ENCODE measurements around the gene MYB.
"Not testable (repeated sequence)": the region's sequence is repeated elsewhere in the genome, so short reads cannot be mapped to it uniquely, and the experiment has no call there.

MYB gene

DNA sequence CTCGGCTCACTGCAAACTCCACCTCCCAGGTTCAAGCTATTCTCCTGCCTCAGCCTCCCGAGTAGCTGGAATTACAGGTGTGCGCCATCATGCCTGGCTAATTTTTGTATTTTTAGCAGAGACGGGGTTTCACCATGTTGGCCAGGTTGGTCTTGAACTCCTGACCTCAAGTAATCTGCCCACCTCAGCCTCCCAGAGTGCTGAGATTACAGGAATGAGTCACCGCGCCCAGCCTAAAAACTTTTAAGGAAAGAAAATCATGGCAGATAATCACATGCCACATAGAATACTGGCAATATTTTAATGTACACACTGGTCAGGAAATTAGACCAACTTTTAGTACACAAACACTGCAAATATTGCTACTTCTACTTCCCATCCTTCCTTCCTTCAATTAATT lies 16.7 kb upstream of the MYB start:
- not testable (repeated sequence) for DNase-seq (ENCODE audit: low spot score)

GRCh38 chr6:135165031-135165430 lies 16.1 kb upstream of the MYB start:
- no peak for DNase-seq (ENCODE audit: low spot score)

DNA sequence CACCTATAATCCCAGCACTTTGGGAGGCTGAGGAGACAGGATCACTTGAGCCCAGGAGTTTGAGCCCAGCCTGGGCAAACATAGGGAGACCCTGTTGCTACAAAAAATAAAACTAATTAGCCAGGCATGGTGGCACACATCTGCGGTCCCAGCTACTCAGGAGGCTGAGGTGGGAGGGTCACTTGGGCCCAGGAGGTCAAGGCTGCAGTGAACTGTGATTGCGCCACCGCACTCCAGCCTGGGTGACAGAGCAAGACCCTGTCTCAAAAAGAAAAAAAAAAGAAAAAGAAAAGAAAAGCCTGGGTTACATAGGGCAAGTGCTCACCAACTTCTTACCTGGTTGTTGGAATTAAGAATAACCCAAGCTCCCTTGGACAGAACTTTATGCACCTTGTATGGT lies 14.6 kb upstream of the MYB start:
- DNase-seq (ENCODE audit: low spot score): no peak

DNA sequence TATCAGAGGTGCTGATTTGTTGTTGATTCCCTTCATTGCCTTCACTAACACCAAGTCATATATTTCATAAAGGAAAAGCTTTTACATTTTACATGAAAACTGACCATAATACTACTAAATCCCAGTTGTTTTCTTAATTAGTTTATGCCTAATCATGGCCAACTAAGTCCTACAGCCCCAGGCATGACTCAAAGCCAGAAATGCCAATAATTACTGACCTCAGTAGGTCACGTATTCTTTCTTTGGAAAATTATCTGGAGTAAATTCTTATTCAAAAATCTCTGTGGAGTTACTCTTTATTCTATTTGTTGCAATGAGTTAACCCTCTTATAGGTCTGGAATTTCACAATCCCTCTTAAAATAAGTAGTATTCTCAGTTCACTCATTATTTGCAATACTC lies 13.5 kb upstream of the MYB start:
- no peak for DNase-seq (ENCODE audit: low spot score)

DNA sequence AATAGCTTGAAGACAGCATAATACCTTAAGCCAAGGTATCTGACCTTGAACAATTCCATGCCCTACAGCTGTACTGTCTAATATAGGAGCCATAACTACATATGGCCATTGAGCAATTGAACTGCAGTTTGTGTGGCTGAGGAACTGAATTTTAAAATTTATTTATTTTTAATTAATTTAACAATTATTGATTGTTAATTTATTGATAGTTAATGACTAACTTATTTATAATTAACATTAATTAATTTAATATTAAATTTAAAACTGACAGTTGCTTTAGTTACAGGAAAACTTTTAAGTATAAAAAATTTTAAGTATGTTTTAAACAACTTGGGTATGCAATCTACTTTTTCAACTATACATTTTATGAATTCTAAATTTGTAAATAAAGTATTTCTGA lies 12.3 kb upstream of the MYB start:
- DNase-seq (ENCODE audit: low spot score): no peak

GRCh38 chr6:135170238-135170637 lies 10.9 kb upstream of the MYB start:
- DNase-seq (ENCODE audit: low spot score): no peak

DNA sequence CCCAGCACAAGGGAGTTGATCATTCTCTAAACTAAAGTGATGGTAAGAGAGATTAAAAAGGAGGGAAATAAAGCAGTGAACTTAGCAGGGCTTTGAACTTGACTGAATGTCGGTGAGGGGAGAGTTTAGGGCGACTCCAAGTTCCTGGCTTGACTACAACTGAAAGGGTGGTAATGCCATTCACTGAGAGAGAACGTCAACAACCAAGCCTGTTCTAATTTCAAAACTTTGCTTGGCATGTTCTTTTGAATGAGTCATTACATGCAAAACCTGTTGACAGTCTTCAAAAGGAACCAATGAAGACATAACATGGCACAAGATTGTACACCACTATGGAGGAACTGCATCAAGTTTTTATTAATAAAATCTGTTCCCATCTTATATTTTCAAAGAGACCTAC lies 10.3 kb upstream of the MYB start:
- DNase-seq (ENCODE audit: low spot score): no peak

GRCh38 chr6:135173242-135173988 lies 7.7 kb upstream of the MYB start:
- DNase-seq (ENCODE audit: low spot score): no peak

- no peak for DNase-seq (ENCODE audit: low spot score)
Measured at GRCh38 chr6:135173989-135174484, 7.1 kb upstream of the MYB start.

- DNase-seq (ENCODE audit: low spot score): no peak
Measured at GRCh38 chr6:135176058-135176457, 5.0 kb upstream of the MYB start.

DNA sequence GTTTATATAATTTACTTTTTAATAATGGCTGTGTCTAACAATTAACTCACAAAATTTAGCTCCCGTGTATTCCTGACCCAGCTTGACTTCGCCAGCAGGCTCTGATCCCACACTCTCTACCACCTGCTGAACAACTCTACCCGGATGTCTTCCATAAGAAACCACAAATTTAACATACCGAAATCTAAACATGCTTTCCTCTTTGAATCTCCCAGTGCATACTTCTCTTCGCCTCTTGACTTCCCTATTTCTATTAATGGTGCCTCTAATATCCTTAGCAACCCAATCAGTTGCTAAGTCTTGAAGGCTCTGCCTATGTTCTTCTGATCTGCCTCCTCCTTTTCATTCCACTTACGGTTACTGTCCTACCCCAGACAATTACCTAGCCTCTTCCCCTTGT lies 4.6 kb upstream of the MYB start:
- no peak for DNase-seq (ENCODE audit: low spot score)

- DNase-seq (ENCODE audit: low spot score): no peak
Measured at GRCh38 chr6:135179372-135179771, 1.7 kb upstream of the MYB start.

DNA sequence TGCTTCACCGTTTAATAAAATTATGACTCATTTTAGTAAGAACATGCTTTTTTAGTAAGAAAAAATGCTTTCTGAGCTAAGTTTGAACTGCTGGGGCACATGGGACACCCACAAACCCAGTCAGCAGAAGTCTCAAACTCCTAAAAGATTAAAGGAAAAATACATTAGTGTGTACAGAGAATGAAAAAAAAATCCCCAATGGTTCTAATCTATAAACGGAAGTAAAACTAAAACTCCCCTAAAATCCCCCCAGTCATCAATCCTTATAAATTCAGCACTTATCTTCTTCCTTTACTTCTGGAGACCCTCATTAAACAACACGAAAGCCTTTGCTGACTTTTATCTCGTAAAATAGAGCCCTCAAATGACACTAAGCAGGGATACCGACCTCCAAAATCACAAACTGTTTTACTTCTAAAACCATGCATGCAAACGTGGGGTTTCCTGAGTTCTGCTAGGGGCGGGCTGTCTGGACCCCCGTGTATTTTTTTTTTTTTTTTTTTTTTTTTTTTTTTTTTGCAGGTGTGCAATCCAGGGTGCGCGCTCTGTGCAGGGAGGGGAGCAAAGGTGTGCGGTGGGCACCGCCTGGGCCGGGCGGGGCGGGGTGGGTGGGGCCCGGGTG lies 1.1 kb upstream of the MYB start:
- DNase-seq (ENCODE audit: low spot score): no peak

- no peak for DNase-seq (ENCODE audit: low spot score)
Measured at GRCh38 chr6:135181333-135182070, 394 bp downstream of the MYB start.

DNA sequence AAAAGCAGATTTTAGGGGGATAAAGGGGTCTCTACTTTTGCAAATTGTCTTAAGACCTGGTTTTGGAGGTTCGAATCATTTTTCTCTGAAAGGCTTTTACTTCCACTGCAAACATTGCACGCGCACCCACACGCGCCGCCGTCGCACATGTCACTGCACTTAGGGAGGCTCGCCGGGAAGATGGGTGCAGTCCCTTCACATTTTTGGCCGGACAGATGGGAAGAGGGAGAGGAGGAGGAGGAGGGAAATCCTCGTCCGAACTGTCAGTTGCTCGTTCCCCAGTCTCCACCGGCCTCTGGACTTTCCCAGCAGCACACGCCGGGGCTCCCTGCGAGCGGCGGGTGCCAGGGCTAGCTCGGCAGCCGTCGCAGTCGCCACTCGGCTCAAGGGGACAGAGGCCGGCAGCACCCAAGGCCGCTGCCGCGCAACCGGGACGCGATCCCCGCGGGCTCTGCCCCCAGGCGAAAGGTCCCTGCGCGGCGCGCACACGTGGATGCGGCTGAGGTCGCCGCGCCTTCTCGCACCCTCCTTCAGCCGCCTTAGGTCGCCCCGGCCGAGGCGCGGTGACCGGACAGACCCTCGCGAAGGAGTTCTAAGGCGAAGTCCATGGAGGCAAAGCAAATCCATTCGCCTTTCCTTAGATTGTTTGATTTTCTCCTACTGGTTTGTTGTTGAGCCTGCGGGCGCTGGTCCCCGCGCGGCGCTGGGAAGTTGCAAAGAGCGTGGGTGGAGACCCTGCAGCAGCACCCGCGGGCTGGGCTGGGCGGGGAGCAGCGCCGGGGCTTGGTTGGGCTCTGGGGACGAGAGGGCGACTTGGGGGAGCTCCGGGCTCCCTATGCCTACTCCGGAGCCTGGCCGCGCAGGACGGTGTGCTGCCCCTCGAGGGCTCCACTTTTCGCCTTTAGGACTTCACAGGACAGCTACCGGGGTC lies 1.2 kb downstream of the MYB start:
- no peak for DNase-seq (ENCODE audit: low spot score)

DNA sequence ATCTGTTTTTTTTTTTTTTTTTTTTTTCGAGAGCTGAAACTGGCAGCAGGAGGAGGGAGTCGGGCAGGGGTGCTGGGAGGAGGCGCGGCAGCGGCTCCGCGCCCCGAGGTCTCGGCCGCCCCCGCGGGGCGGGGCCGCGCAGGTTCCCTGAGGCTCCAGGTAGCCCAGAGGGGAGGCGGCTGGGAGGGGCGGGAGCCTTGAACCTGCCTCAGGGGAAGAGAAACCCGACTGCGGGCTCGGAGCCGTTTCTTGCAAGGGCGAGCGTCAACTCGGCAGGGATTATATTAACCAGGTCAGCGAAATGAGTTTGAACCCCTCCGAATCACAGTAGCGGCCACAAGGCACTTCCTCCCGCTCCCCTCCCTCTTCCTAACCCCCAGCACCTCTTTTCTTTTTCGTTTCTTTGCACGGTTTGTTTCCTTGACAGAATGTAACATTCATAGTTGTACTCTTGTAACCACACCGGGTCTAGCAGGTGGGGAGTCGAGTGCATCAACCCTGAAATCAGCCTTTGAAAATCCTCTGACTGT lies 2.0 kb downstream of the MYB start:
- no peak for DNase-seq (ENCODE audit: low spot score)

DNA sequence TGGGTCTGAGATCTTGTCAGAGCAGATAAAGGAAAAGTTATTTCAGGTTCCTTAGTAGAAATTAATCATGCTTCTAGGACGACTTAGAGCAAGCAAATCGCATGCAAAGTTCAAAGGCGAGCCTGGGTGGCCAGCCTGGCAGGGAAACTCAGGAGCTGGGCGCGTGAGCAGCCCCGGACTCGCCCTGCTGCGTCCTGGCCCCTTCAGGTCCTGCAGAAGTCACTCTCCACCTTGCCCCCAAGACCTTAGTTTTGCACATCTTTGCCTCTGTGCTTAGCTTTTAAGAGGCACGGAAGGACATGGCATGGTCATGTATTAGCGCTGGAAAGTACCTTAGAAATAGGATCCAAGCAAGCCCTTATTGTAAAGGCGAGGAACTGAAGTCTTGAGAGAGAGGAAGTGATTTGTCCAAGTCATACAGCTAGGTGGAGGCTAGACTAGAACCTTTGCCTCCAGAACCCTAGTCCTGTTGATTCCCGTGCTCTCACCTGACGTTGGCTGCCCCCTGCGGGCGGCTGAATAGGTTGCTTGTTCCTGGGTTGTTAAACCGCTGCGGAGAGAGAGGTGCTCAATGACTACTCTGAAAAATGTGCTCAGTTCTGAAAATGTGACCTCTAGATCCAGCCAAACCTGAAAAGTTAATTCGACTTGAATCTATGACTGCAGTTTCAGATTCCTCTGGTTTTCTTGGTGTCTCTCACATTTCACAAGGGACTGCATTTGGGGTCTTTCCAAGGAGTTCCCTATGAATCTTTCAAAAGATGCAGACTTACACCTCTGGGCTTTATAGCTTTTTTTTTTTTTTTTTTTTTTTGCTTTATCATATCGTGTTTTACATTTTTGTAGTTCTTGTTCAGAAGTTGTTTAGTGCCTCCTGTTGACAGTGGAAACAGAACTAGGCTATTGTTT lies 2.7 kb downstream of the MYB start:
- DNase-seq (ENCODE audit: low spot score): no peak

DNA sequence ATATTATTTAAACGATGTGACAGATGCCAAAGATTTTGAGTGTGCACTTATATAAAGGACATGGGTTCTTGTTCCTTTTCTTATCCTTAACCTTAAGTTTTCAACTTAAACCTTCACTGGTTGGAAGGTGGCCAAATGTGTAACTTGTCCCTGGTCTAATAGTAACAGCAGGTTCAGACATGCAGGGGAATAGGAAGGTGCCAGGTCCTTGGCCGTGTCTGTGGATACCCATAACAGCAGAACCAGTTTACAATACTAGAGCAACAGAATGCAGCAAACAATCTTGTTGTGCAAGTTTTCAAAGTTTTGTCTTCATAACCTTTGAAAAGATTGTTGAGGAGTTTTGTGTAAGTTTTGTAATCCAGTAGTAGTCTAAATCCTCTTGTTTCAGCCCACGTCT lies 4.4 kb downstream of the MYB start:
- DNase-seq (ENCODE audit: low spot score): no peak

DNA sequence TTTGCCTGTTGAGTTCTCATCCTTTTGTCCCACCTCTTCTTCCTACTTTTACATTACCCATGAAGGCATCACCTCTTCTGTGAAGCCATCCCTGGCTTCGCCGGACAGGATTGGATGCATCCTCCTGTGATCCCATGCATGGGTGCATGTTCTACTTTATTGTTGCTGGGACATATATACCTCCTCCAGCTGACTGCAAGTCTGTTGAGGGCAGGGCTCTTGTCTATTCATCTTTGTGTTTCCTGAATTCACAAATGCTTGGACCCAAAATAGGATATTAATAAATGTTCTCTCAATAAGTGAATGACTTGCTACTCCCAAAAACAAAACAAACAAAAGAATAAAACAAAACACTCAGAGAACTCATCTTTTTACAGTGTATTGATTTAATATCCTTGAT lies 5.1 kb downstream of the MYB start:
- no peak for DNase-seq (ENCODE audit: low spot score)

DNA sequence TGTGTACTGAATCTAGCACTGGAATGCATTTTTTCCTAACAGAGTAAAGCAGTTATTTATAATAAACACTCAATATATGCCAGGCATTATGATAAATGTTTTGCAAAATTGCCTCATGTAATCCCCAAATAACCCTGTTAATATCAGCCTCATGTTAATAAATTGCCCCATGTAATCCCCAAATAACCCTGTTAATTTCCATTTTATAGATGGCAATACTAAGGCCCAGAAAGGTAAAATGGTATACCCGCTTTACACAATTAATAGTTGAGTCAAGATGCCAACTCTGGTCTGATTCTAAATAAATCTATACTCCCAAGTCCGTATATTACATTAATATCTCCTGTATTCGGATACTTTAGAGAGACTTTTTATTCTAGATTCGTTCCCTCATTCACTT lies 6.3 kb downstream of the MYB start:
- no peak for DNase-seq (ENCODE audit: low spot score)

- no peak for DNase-seq (ENCODE audit: low spot score)
Measured at GRCh38 chr6:135188718-135189117, 7.6 kb downstream of the MYB start.
